NCI-H446 treated with DMSO at 0.1 percent for 48 hours (cell line): ENCODE results near the gene KRTAP10-3.

ENCODE experiments used
- DNase-seq: peaks from one replicate; lab custom pipeline; 2025; lab: John Stamatoyannopoulos, UW

Gene KRTAP10-3

DNA sequence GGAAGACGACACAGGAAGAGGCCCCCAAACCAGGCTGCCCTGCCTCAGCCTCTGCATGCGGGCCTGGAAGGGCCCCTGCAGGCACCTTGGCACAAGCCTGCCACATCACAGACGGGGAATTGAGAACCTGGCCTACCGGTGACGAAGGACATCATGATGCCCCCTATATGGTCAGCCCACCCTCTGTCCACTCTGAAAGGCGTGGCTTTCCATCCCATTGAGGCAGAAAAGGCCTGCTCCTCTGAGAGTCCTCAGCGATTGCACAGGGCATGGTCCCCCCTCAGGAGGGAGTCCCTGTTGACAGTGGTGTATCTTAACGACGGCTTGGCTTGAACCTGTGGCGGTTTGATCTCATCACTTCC, 30.0 kb downstream of the KRTAP10-3 start:
- DNase-seq, result no peak

DNA sequence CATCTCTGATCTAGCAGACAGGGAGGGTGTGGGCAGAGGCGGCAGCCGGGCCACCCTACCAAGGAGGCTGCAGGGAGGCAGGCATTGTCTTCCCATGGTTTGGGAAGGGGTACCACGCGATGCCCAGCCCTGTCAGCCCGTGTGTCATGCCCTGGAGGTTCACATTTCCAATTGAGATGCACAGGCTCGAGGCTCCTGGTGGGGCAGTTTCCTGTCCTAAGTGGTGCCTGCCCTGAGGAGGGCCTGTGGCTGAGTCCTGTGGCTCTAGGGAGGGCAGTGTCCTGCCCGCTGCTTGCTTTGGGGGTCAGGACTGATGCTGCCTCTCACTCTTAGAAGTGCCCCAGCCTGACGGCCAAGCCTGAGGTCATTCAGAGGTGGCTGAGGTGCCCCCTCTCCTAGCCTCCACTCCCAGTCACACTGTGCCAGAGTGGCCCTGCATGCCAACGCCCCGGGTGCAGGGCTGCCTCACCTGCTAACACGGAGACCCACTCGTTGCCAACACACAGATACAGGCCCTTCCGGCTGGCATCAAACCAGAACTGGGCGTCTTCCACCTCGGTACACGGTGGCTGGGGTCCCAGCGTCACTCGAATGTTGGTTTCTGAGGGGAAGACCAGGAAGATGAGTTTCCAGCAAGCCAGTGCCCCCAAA, 30.5 kb downstream of the KRTAP10-3 start:
- DNase-seq, result no peak

DNA sequence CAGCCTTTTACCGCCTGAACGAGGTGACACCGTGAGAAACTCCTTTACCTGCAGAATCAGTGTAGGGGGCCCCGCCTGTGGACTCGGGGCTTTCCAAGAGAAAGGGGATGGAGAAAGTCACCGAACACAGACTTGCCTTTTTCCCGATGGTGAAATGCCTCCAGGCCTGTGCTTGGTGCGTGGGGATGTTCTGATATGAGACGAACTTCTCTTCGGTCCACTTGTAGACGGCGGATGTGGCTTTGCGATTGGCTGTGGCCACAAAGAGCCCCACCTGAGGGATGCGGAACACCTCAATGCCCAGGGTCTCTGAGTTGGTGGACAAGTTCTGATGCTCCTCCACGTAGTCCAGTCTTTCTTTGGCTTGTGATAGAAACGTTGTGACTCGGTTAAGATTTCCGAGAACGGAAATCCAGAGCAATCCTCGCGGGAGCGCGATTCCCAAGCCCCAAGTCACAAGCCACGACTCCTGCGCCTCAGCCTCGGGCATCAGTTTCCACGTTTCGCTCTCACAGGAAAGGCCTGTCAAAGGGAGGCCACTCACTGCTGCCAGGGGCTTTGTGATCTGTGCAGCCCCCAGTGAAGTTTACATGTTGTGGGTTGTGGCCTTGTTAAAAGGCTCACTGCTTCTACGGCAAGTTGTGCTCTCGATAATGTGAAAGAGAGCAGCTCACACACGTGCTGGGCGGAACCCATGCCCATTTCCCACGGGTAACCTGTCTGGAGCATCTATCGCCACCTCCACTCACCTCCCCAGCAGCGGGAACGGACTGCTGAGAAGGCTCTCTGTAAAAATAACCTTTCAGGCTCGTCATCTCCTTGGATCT, 31.2 kb downstream of the KRTAP10-3 start:
- no peak for DNase-seq

DNA sequence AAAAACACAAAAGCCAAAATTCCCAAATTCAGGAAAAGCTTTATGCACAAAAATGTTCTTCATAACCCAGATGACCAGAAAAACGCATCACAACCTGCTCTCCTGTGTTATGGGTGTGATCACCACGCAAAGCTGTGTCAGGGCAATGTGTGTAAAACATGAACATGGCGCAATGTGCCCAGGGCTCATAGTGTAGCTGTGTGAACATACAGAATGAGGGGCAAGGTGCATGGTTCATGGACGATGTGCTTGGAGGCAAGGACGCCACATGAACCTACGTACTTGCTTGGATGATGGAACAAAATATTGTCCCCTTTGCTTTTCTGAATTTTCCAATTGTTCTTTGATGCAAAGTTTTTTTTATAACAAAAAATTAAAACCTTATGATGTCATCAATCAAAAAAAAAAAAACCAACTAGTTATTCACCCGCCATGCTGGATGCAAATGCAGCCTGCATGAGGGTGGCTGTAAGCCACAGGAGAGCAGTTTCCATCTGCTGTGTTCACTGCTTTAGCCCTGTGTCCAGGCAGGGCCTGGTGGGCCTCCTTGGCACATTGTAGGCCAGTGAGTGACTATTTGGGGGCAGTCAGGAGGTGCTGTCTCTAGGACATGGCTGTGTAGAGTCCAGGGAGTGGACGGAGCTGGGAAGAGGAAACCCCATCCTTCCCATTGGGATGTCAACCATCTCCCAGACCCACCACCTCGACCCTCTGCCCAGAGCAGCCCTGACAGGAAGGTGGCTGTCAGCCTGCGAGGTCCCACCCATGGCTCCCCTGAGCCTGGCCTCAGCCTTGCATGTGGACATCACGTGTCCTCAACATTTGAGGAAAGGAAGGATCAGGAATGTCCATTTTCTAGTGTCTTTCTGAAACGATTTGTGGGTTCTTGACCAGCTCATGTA, 32.2 kb downstream of the KRTAP10-3 start:
- DNase-seq, result no peak

DNA sequence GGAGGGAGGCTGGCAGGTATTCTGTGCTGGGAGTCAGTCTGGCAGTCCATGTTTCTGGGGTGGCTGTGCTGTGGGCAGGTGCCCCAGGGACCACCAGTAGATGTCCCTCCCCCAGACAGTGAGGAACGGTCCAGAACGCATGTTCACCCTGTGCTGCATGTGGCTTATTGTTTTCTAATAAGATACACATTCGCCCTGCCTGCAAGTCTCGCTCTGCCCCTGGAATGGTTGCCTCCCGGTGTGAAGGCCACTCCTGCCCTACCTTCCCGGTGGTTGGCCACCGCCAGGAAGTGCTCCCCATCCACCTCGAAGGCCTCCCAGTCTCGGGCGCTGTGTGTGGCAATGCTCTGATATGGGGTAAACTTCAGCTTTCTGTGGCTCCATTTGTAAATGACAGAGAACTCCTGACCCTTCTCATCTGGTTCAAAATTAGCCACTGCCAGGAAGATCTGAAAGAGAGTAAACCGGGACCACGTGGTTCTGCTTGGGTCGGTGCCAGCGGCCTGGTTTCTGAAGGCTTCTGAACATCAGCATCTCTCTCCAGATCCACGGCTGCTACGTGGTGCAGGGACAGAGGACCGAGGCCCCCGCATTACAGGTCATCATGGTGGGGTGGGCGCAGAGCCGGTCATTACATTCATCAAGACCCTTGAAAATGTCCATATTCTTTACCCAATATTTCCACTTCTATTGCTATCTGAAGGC, 33.1 kb downstream of the KRTAP10-3 start:
- no peak for DNase-seq

DNA sequence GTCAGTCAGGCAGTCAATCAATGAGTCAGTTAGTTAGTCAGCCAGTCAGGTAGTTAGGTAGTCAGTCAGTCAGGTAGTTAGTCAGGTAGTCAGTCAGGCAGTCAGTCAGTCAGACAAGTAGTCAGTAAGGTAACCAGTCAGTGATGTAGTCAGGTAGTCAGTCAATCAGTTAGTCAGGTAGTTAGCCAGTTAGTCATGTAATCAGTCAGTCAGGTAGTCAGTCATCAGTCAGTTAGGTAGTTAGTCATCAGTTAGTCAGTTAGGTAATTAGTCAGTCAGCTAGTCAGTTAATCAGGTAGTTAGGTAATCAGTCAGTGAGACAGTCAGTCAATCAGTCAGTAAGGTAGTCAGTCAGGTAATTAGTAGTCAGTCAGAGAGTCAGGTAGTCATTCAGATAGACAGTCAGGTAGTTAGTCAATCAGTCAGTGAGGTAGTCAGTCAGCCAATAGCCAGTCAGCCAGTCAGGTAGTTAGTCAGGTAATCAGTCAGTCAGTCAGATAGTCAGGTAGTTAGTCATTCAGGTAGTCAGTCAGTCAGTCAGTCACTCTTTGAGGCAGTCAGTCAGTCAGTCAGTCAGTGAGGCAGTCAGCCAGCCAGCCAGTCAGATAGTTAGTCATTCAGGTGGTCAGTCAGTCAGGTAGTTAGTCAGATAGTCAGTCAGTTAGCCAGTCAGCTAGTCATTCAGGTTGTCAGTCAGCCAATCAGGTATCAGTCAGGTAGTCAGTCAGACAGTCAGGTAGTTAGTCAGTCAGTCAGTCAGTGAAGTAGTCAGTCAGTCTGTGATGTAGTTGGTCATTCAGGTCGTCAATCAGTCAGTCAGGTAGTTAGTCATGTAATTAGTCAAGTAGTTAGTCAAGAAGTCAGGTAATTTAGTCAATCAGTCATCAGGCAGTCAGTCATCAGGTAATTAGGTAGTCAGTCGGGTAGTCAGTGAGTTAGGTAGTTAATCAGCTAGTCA, 33.9 kb downstream of the KRTAP10-3 start:
- DNase-seq, result no peak

DNA sequence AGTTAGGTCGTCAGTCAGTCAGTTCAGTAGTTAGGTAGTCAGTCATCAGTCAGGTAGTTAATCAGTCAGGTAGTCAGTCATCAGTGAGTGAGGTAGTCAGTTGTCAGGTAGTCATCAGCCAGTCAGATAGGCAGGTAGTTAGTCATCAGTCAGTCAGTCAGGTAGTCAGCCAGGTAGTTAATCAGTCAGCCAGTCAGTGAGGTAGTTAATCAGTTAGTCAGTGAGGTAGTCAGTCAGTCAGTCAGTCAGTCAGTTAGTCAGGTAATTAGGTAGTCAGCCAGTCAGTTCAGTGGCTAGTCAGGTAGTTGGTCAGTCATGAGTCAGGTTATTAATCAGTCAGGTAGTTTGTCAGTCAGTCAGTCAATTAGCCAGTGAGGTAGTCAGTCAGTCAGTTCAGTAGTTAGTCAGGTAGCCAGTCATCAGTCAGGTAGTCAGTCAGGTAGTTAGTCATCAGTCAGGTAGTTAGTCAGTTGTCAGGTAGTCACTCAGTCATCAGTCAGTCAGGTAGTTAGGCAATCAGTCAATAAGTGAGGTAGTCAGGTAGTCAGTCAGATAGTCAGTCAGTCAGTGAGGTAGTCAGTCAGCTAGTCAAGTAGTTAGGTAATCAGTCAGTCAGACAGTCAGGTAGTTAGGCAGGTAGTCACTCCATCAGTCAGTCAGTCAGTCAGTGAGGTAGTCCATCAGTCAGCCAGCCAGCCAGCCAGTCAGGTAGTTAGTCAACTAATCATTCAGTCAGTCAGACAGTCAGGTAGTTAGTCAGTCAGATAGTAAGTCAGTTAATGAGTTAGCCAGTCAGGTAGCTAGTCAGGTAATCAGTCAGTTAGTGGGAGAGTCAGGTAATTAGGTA, 34.8 kb downstream of the KRTAP10-3 start:
- no peak for DNase-seq

DNA sequence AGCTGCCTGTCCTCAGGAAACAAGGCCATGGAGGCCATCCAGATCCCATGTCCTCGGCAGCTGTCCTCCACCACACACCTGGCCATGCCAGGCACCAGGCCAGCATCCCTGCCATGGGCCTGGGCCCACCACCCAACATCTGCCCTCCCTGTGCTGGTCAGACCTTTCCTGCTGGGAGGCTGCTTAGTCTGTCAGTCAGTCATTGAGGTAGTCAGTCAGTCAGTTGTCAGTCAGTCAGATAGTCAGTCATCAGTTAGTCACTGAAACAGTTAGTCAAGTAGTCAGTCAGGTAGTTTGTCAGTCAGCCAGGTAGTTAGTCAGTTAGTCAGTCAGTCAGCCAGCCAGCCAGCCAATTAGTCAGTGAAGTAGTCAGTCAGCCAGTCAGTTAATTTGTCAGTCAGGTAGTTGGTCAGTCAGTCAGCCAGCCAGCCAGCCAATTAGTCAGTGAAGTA, 35.8 kb downstream of the KRTAP10-3 start:
- DNase-seq, result no peak

DNA sequence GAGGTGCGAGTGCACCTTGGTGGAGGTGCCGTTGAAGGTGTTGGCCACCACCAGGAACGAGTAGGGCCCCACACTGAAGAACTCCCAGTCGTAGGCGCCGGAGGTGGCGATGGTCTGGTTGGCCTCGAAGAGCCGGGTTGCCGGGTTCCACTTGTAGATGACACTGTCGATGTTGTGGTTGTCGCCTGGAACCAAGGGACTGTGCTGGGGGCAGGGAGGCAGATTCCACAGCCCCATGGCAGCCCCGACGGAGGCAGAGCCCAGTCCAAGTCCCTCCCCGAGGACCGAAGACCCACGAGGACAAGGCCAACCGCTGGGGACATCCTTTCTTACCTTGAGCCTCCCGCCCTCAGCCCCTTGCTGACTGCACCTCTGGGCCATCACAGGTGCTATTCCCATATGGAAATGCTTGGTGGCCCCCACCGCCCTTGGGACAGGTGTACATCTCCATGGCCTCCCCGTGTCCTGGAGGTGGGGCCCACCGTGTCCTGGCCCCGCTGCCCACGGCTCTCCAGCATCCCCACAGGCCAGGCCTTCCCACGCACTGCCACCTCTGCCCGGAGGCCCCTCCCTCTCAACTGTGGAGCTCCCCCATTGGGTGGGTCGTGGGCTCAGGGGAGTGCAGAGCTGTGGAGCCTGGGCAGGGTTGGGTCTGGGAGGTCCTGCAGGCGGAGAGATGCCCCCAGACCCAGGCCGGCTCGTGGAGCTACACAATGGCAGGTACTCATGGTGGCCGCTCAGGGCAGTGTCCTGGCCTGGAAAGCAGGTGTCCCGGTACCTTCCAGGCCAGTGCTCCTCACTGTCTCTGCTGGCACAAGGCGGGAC, 36.5 kb downstream of the KRTAP10-3 start:
- DNase-seq, result no peak

DNA sequence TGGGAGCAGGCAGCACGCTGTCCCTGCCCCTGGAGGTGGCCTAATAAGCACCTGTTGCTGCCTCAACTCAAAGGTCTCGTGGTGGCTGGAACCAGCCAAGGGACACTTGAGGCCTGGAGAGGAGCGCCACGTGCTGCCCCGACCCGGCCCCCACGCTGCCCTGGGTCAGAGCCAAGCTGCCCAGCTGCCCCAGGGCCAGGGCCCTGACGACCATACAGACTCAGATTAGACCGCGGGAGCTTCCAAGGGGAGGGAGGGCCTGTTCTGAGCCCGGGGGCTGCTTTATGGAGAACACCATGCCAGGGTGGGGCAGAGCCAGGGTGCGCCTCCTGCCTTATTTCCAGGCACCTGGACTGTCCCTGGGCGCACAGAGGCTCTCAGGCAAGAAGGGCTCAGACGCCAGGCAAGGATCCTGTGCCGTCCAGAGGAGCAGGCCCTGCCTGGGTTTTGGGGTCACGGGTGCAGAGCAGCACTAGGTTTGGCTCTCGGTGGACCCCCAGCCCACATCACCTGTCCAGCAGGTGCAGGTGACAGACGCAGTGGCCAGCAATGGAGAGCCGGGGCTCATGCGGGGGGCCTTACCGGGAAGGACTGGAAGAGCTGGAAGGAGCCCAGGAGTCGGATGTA, 37.2 kb downstream of the KRTAP10-3 start:
- no peak for DNase-seq

DNA sequence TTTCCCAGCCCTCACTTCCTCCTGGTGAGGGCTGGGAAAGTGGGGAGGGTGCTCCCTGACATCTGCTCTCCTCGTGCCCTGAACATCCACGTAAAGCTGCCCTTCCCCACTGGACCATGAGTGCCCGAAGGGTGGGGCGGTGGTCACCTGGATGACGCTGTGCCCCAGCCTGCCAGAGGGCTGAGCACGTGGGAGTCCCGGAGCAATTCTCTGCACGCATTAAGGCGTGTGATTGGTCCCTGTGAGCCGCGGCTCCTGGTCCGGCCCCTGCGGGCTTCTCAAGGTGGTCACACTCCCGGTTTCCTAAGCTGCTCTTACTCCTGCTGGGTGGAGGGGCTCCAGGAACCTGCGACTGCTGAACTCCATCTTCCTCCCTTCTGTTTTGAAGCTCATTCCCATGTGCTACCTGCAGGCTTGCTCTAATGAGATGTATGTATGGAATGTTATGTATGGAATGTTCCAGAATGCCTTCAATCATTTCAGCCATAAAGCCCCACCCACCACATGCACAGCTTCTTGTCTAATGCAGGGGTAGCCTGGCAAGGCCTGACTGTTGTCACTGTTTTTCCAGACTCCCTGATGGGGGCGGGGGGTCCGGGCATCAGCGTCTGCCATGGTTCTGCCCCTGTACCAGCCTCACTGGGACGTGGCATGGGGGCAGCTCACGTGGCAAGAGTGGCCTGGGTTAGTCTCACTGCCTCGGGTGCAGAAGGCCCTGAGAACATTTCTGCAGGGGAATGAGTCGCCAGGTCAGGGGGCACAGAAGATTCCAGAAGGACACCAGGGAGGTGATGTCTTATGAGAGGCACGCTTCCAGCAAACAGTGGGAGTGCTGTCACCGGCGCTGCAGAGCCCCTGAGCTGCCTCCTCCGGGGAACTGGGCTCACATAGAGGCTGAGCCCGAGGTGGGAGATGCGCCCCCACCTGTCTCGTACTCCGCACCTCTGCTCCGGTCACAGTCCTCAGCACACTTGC, 38.0 kb downstream of the KRTAP10-3 start:
- DNase-seq, result no peak

DNA sequence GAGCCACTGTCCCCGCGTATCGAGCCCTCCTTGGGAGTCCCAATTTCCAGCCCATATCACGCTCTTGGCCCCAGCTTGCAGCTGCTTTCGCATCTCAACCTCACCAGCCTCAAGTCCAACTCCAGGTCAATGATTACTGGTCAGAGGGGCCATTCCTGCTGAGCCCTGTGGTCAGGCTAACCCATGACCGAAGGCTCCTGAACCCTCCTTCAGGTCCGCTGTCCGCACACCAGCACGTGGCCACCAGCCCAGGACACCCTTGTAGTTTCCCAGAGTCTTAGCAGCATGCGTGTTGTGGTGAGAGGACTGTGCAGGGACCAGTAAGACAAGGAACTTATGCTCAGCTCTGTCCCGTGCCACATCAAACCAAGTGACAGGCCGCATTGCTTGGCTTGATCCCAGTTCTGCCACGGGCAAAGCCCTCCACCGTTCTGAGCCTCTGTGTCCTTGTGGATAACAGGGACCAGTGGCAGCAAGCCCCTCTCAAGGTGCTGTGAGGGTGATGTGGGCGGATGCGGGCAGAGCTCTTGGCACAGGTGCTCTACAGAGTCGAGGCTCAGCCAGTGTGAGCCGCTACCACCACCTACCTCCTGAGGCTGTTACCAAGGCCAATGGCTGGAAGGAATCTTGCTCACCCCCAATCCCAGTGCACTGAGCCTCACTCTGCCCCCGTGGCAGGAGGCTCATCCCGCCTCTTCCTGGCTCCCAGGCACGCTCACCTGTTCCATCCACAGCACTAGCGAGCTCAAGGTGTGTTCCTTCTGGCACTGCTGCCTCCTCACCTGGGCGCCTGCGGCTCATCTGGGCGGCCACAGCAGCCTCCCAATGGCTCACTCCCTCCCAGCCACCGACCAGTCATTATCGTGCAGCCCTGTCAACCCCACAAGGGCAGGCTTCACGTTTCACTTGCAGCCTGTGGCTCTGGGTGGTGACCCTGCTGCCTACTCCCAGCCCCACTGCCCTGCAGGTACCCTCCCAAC, 39.0 kb downstream of the KRTAP10-3 start:
- DNase-seq, result no peak

DNA sequence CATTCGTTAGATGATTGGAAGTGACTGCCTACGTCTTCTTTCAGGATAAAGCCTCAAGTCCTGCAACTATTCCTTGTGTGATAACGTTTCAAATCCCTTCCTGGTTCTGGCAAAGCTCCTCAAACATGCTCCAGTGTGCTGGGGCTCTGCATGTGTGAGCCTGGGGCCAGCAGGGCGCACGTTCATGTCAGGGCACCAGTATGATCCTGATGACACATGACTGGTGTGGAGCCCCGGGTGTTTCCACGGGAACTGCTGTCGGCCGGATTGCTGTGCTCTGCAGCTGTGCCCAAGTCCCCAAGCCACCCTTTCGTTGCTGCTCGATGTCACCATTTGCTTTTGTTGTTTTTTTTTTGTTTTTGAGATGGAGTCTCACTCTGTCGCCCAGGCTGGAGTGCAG, 39.9 kb downstream of the KRTAP10-3 start:
- no peak for DNase-seq

DNA sequence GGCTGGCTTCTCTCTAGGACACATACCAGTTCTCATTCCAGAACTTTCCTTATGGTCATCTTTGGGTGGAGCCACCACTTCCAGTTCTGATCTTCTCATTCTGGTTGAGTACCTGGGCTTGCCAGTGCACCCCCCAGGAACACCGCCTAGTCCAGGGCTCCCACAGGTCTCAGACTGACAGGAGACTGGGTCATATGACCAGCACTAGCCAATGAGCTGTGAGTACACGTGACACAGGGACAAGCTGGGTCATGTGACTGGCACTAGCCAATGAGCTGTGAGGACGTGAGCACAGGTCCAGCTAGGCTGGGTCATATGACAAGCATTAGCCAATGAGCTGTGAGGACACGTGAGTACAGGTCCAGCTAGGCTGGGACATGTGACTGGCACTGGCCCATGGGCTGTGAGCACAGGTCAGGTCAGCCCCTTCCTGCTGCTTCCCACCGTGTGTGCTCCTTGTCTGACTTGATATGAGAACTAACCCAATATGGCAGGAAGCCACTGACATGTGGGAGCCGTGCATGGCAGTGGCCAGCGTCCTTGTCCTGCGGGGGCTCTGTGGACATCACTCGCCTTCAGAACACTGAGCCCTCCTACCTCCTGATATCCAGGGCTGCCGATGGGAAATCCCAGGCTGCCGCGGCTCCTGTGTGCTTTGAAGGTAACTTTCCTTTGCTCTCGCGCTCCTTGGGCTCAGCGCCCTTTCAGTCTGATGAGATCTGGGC, 41.3 kb downstream of the KRTAP10-3 start:
- DNase-seq, result no peak

DNA sequence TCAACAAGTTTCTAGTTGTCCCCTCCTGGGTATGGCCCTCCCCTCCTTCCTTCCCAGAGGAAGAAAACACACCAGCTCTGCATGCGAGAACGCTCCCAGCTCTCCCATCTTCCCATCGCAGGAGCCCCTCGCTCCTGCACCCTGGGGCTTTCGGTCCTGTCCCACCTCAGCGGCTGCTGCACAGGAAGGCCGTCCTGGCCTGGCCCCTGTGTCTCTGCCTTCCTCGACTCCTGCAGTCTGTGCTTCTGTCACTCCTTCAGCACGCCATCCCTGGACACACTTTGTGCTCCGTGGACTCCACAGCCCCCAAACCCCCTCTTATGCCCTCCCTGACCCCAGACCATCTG, 41.8 kb downstream of the KRTAP10-3 start:
- DNase-seq, result no peak
